Psoas muscle (tissue), 8 donors: ENCODE results near the gene EID2B. TPM values are rescaled to one million over a fixed set of nuclear protein-coding genes. Genes with fewer than 3 reads are reported as not detected.
A peak's percentile ranks its signal among the peaks of the same experiment; 100 is the strongest.

ENCODE experiments used
- ATAC-seq, 4 donors: fragments of 200-7000 bp; cut with Tn5 transposase; one replicate each; pipeline ENCODE4 v1.9.1; 2020; ENCODE audit warnings: moderate library complexity in 3 of 4, mild to moderate bottlenecking in 2 of 4
- DNase-seq, 2 donors: peaks; one replicate each; pipeline ENCODE4 v3.0.0-alpha.2; 2020
- H3K27ac ChIP-seq: fragments of 200-600 bp; one replicate; pipeline ENCODE4 v1.8.0; 2022
- H3K27me3 ChIP-seq, 3 donors: fragments of 200-600 bp in 1 of 3; one replicate each; pipeline versions ENCODE4 v1.6.1 to v1.8.0; 2013 to 2022; ENCODE audit warnings: low read length in 2 of 3, mild to moderate bottlenecking in 2 of 3, moderate library complexity in 1 of 3; ENCODE audit not compliant: insufficient read depth in 3 of 3
- H3K36me3 ChIP-seq, 2 donors: fragments of 200-600 bp in 1 of 2; one replicate each; pipeline versions ENCODE4 v1.6.1 to v1.8.0; 2013 to 2022; ENCODE audit warnings: low read depth in 1 of 2, mild to moderate bottlenecking in 1 of 2, moderate library complexity in 1 of 2; ENCODE audit not compliant: insufficient read depth in 1 of 2
- H3K4me1 ChIP-seq: fragments of 200-600 bp; one replicate; pipeline ENCODE4 v1.8.0; 2022
- H3K4me3 ChIP-seq: fragments of 200-600 bp; one replicate; pipeline ENCODE4 v1.8.0; 2022; ENCODE audit warnings: mild to moderate bottlenecking
- H3K9me3 ChIP-seq: fragments of 200-600 bp; one replicate; pipeline ENCODE4 v1.8.0; 2022
- WGBS, 3 donors: extraction: QIAGEN DNeasy Blood & Tissue Kit; methylation state at CpG; one replicate each; pipeline versions ENCODE4 v1.1.6 to v1.1.7; 2013; 5-methylcytosine and 5-hydroxymethylcytosine counted together
- intact Hi-C, 2 donors: fragments of 100-400 bp; cut with DNase I; formaldehyde crosslinking; loops; one replicate each; pipeline versions ENCODE4 v1.11.0 to v1.14.2; 2022
- polyA plus RNA-seq, 3 donors: library from polyadenylated mRNA; stranded (reverse); fragments of 200-250 nt; gene quantifications; one replicate each; pipeline ENCODE4 v1.2.3, GENCODE V29; 2013
- total RNA-seq, 4 donors: library from RNA; stranded (reverse); fragmentation: NEBNext Ultra II Directional in 2 of 4; extraction: Animal tissue kit (Norgen Biotek cat#: 25700) in 2 of 4; gene quantifications; one replicate each; pipeline versions ENCODE4 v1.2.1 to v1.2.4, GENCODE V29; 2021 to 2023
- TF ChIP-seq, protein P1 (sequence below): fragments of 200-600 bp; IDR thresholded peaks from one replicate; pipeline ENCODE4 v1.8.0; 2022; ENCODE audit warnings: antibody characterized with exemption
- donor health status: healthy with polysubstance abuse.
- donor health status: DM: no; HTN: no; CAD: no; lungs with moderate emphysema.
- donor health status: Bipolar disorder and iron deficiency.
- donor health status: healthy.
- donor health status: DM: yes; HTN: yes; CAD: no.
- donor health status: DM: no; HTN: no; CAD: no.
- donor health status: DM: no; HTN: no; CAD: no.
- donor health status: DM: yes; HTN: yes; CAD: no.

EID2B gene
- total and polyA plus RNA-seq, 7 donors, result 0.71 to 9.0 (median 1.7) TPM

DNA sequence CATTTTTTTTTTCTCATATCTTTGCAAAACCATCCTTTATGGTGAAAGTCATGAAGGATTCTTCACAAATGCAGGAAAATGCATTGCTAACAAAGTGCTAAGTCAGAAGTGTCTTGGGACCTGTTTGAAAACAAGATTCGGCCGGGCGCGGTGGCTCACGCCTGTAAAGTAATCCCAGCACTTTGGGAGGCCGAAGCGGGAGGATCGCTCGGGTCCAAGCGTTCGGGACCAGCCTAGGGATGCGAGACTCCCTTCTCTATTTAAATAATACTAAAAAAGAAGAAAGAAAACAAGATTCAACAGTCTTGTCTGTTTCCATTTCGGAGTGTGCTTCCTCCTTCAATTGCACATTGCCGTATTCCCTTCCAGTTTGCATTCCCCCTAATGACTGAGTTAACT lies 819 bp downstream of the EID2B start:
- Histone ChIP-seq H3K27ac (peak overlapping the region; percentile 71), H3K4me3 (peak overlapping the region; percentile 86), H3K27me3 (no peaks in the 10 kb centered on the region), H3K4me1 (peaks cover 14% of the 10 kb centered on the region), H3K9me3 (no peaks in the 10 kb centered on the region), H3K36me3 (no peaks in the 10 kb centered on the region)
- intact Hi-C loops, result loop anchor here (1.0 to 10.0 kb wide), 6 partner anchors 35 to 190 kb away; partner anchors contain the start of genes SAMD4B (in 2 of the 2), SUPT5H (in 2 of the 2) and DLL3 (in 1 of the 2)
- ATAC-seq, result no peak
- TF ChIP-seq, protein P1, sequence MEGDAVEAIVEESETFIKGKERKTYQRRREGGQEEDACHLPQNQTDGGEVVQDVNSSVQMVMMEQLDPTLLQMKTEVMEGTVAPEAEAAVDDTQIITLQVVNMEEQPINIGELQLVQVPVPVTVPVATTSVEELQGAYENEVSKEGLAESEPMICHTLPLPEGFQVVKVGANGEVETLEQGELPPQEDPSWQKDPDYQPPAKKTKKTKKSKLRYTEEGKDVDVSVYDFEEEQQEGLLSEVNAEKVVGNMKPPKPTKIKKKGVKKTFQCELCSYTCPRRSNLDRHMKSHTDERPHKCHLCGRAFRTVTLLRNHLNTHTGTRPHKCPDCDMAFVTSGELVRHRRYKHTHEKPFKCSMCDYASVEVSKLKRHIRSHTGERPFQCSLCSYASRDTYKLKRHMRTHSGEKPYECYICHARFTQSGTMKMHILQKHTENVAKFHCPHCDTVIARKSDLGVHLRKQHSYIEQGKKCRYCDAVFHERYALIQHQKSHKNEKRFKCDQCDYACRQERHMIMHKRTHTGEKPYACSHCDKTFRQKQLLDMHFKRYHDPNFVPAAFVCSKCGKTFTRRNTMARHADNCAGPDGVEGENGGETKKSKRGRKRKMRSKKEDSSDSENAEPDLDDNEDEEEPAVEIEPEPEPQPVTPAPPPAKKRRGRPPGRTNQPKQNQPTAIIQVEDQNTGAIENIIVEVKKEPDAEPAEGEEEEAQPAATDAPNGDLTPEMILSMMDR, result no peak
- WGBS, 3 donors, result 10 to 18% (median 15%) methylated on average over 14 of the region's 14 CpGs
- no peak for DNase-seq

DNA sequence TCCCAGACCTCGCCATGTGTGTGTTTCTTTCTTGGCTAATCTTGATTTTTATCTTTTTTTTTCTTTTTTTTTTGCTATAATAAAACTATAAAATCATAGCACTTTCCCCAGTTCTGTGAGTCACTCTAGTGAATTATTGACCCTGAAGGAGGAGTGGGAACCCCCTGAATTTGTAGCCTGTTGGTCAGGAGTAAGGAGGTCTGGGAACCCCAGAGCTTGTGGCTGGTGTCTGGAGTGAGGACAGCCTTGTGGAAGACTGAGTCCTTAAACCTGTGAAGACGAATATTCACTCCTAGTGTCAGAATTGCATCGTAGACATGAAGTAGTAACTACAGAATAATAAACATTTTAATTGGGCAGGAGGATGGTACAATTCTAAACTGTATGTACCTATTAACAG lies 7.4 kb downstream of the EID2B start:
- H3K27ac ChIP-seq, result no peak overlapping the region
- no peak overlapping the region for H3K4me3 ChIP-seq
- H3K36me3 ChIP-seq, result no peaks in the 10 kb centered on the region
- H3K9me3 ChIP-seq, result no peaks in the 10 kb centered on the region
- no peaks in the 10 kb centered on the region for H3K4me1 ChIP-seq
- no peaks in the 10 kb centered on the region for H3K27me3 ChIP-seq
- intact Hi-C loops, result no loop called here
- WGBS, 3 donors, result 97 to 99% (median 97%) methylated on average over 3 of the region's 3 CpGs
- TF ChIP-seq, protein P1, result no peak
- DNase-seq (no peak), ATAC-seq (no peak)

DNA sequence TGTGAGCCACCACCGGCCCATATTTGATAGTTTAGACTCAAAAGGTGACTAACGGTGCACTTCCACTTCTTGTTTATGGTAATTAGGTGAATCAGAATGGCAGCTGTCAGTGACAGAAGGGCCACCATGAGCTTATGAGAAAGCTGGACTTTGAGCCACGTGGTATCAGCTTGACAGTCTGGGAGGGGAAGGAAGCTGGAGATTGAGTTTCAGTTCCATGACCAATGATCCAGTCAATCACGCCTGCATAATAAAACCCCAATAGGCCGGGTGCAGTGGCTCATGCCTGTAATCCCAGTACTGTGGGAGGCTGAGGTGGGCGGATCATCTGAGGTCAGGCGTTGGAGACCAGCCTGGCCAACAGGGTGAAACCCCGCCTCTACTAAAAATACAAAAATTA lies 8.2 kb downstream of the EID2B start:
- intact Hi-C loops, result no loop called here

DNA sequence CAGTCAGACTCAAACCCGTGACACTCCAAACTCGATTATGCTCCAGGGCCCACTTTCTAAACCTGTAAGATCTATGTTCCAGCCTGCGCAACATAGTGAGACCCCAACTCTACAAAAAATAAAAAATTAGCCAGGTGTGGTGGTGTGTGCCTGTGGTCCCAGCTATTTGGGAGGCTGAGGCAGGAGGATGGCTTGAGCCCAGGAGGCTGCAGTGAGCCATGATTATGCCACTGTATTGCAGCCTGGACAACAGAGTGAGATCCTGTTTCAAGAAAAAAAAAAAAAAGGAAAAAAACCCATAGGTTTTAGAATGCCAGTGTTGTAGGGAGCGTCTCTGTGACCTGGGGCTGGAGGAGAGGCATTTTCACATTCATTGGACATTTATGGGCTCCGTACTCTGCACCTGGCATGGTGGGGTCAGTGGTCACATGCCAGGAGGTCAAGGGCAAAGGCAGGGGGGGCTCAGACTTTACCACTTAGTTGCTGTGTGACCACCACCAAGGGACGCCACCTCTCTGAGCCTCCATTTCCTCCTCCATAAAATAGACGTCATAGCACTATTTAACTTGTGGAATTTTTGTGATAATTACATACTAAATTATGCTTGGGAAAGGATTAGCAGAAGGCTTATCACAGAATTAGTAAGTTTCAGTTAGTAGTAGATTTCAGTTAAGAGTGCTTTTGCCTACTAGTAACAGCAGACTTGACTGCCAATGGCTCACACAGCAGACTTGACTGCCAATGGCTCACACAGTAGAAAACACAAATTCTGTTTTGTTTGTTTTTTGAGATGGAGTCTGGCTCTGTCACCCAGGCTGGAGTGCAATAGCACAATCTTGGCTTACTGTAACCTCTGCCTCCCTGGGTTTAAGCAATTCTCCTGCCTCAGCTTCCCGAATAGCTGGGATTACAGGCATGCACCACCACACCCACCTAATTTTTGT lies 11.8 kb downstream of the EID2B start:
- no peak for DNase-seq
- Histone ChIP-seq H3K4me3 (no peak overlapping the region), H3K27ac (no peak overlapping the region), H3K4me1 (no peaks in the 10 kb centered on the region), H3K27me3 (peaks cover 0 to 24% (median 11%) of the 10 kb centered on the region in 3 donors), H3K36me3 (no peaks in the 10 kb centered on the region), H3K9me3 (no peaks in the 10 kb centered on the region)
- TF ChIP-seq, protein P1, result no peak
- WGBS, 3 donors, result 80 to 88% (median 82%) methylated on average over 8 of the region's 8 CpGs
- no peak for ATAC-seq
- intact Hi-C loops, result no loop called here

More for the DNA sequence above, 8.2 kb downstream of the EID2B start:
- Histone ChIP-seq H3K36me3 (no peaks in the 10 kb centered on the region), H3K27ac (no peak overlapping the region), H3K4me1 (no peaks in the 10 kb centered on the region), H3K9me3 (no peaks in the 10 kb centered on the region), H3K27me3 (no peaks in the 10 kb centered on the region), H3K4me3 (no peak overlapping the region)
- TF ChIP-seq, protein P1, result no peak
- WGBS, 3 donors, result 64 to 70% (median 69%) methylated on average over 8 of the region's 8 CpGs
- DNase-seq (no peak), ATAC-seq (no peak)
